K562 (cell line): ENCODE data around the gene COL4A6. TPM values are rescaled to one million over a fixed set of nuclear protein-coding genes. Genes with fewer than 3 reads are reported as not detected.

Experiments used
- ATAC-seq: fragments of 200-7000 bp; cut with Tn5 transposase; 3 replicates; pipeline ENCODE4 v1.9.1; 2020; ENCODE audit warnings: moderate library complexity
- BruUV-seq: library from RNA; stranded (reverse); fragments of 400-500 nt; replicated peaks from 2 replicates; lab custom pipeline; 2021; lab: Mats Ljungman, UMichigan
- CTCF ChIA-PET: fragments of 300-600 bp; formaldehyde crosslinking; extraction: SDS; loops from one replicate; lab custom pipeline; 2021; ENCODE audit warnings: low intra/inter-chr PET ratio; lab: Yijun Ruan, JAX
- POLR2A ChIA-PET: fragments of 300-600, 350-650 bp; sonication (Branson Sonifier 250); formaldehyde crosslinking; extraction: SDS; loops from one replicate; lab custom pipeline; 2021; ENCODE audit warnings: antibody characterized with exemption, inconsistent platforms; lab: Yijun Ruan, JAX
- DNase-seq, 4 experiments: peaks; one replicate each; pipeline versions ENCODE4 v3.0.0 to v3.0.0-alpha.2; 2011 to 2018; ENCODE audit warnings: low spot score in 3 of 4, mixed read lengths in 3 of 4; ENCODE audit errors: extremely low read depth in 1 of 4
- FAIRE-seq: peaks from 2 replicates; lab custom pipeline; 2011; peaks lifted over from hg19 to GRCh38; lab: Jason Lieb, UNC
- H2AFZ ChIP-seq: 2 replicates; pipeline ENCODE4 v1.6.0; 2011; ENCODE audit warnings: low read depth, low read length, control low read depth, inconsistent platforms
- H3K27ac ChIP-seq: fragments of 200-600 bp; 3 replicates; pipeline ENCODE4 v1.8.0; 2011; ENCODE audit warnings: low read depth, mild to moderate bottlenecking, control low read depth, inconsistent platforms, low read length, moderate library complexity, mixed read lengths; ENCODE audit errors: extremely low read depth
- H3K27me3 ChIP-seq, 2 experiments: fragments of 300-600 bp in 1 of 2; 2 replicates in 1 of 2; 3 replicates in 1 of 2; pipeline versions ENCODE4 v1.6.0 to v1.8.0; 2011; ENCODE audit warnings: inconsistent platforms in 2 of 2, low read length in 2 of 2, mild to moderate bottlenecking in 1 of 2, mixed read lengths in 1 of 2, moderate library complexity in 1 of 2; ENCODE audit not compliant: control insufficient read depth in 2 of 2, insufficient read depth in 2 of 2
- H3K36me3 ChIP-seq: fragments of 300-600 bp; 3 replicates; pipeline ENCODE4 v1.8.0; 2011; ENCODE audit warnings: mild to moderate bottlenecking, low read length, inconsistent platforms; ENCODE audit not compliant: control insufficient read depth, insufficient read depth
- H3K4me1 ChIP-seq, 2 experiments: fragments of 200-600 bp in 1 of 2; replicated peaks in 1 of 2; 2 replicates in 1 of 2; 3 replicates in 1 of 2; pipeline versions ENCODE4 v1.5.1 to v1.8.0; 2011; ENCODE audit warnings: inconsistent platforms in 2 of 2, low read length in 2 of 2, mild to moderate bottlenecking in 1 of 2, mixed read lengths in 1 of 2, moderate library complexity in 1 of 2; ENCODE audit not compliant: control insufficient read depth in 2 of 2, insufficient read depth in 2 of 2
- H3K4me2 ChIP-seq: 2 replicates; pipeline ENCODE4 v1.6.1; 2011; ENCODE audit warnings: low read length, control low read depth, inconsistent platforms, mixed read lengths; ENCODE audit not compliant: insufficient read depth
- H3K4me3 ChIP-seq: fragments of 200-600 bp; sonication (generic), shearing (Covaris generic); 2 replicates; pipeline ENCODE4 v1.5.1; 2016; ENCODE audit warnings: control low read depth, inconsistent platforms
- H3K79me2 ChIP-seq: fragments of 200-600 bp; 3 replicates; pipeline ENCODE4 v1.8.0; 2011; ENCODE audit warnings: low read length, inconsistent platforms; ENCODE audit not compliant: control insufficient read depth, insufficient read depth
- H3K9ac ChIP-seq, 2 experiments: 2 replicates each; pipeline versions ENCODE4 v1.6.0 to v1.6.1; 2011; ENCODE audit warnings: low read depth in 2 of 2, low read length in 2 of 2, control low read depth in 1 of 2, inconsistent platforms in 1 of 2, mild to moderate bottlenecking in 1 of 2, mixed read lengths in 1 of 2; ENCODE audit not compliant: insufficient read depth in 1 of 2
- H3K9me1 ChIP-seq: one replicate; pipeline ENCODE4 v1.6.0; 2011; ENCODE audit warnings: inconsistent platforms, mild to moderate bottlenecking, low read length, moderate library complexity; ENCODE audit not compliant: control insufficient read depth, insufficient read depth
- H3K9me3 ChIP-seq: replicated peaks from 2 replicates; pipeline ENCODE4 v1.5.1; 2011; ENCODE audit warnings: low read depth, low read length, inconsistent platforms; ENCODE audit not compliant: control insufficient read depth, insufficient read depth
- H4K20me1 ChIP-seq: replicated peaks from 2 replicates; pipeline ENCODE4 v1.6.1; 2011; ENCODE audit warnings: low read length, inconsistent platforms, mixed read lengths; ENCODE audit not compliant: control insufficient read depth, insufficient read depth
- ADNP ChIP-seq: fragments of 200-800 bp; sonication (Bioruptor generic); IDR thresholded peaks from 2 replicates; pipeline ENCODE4 v1.6.1; 2016; ENCODE audit warnings: missing genetic modification characterization, missing compliant biosample characterization
- ARID1B ChIP-seq: fragments of 450-650 bp; IDR thresholded peaks from 2 replicates; pipeline ENCODE4 v1.6.1; 2016; ENCODE audit warnings: antibody characterized with exemption, mild to moderate bottlenecking, inconsistent platforms
- ASH1L ChIP-seq: fragments of 450-650 bp; IDR thresholded peaks from 2 replicates; pipeline ENCODE4 v1.6.1; 2018; ENCODE audit warnings: borderline replicate concordance, mild to moderate bottlenecking, low read depth; ENCODE audit not compliant: partially characterized antibody
- HDAC2 ChIP-seq: fragments of 450-650 bp; IDR thresholded peaks from 2 replicates; pipeline ENCODE4 v1.6.1; 2016; ENCODE audit warnings: mild to moderate bottlenecking
- NCOA6 ChIP-seq: fragments of 450-650 bp; IDR thresholded peaks from 2 replicates; pipeline ENCODE4 v1.6.1; 2017; ENCODE audit warnings: mild to moderate bottlenecking
- NUFIP1 ChIP-seq: fragments of 450-650 bp; IDR thresholded peaks from 2 replicates; pipeline ENCODE4 v1.6.1; 2018; ENCODE audit not compliant: partially characterized antibody
- POLR2H ChIP-seq: IDR thresholded peaks from 2 replicates; pipeline ENCODE4 v1.6.1; 2016; ENCODE audit warnings: missing genetic modification characterization, low read depth, mild to moderate bottlenecking, control low read depth, missing compliant biosample characterization, moderate library complexity
- RAD51 ChIP-seq: fragments of 450-650 bp; IDR thresholded peaks from 2 replicates; pipeline ENCODE4 v1.7.1; 2016; ENCODE audit warnings: low read depth, mild to moderate bottlenecking, borderline replicate concordance
- SUPT5H ChIP-seq: fragments of 450-650 bp; IDR thresholded peaks from 2 replicates; pipeline ENCODE4 v1.6.1; 2016
- WGBS: fragments of 100-300 bp; shearing (Covaris generic); methylation state at CpG from one replicate; pipeline ENCODE4 v1.1.6; 2016; ENCODE audit warnings: low coverage, mixed read lengths; ENCODE audit not compliant: insufficient coverage; ENCODE audit errors: missing lambda C conversion rate; 5-methylcytosine and 5-hydroxymethylcytosine counted together
- in situ Hi-C: fragments of 300-500 bp; cut with MboI; formaldehyde crosslinking; loops from 4 replicates; pipeline ENCODE4 v1.15.0; 2018; ENCODE audit warnings: inconsistent platforms, mixed read lengths
- intact Hi-C: fragments of 100-400 bp; cut with micrococcal nuclease; formaldehyde crosslinking; loops from 2 replicates; pipeline ENCODE4 v1.14.2; 2022
- polyA plus RNA-seq, 8 experiments: library from polyadenylated mRNA; depleted of rRNA in 4 of 8; stranded (reverse) in 5 of 8; unstranded in 3 of 8; fragments of >200 nt; fragmentation: Nextera tagmentation in 2 of 8; fragmentation: Illumina TruSeq in 1 of 8; extraction: Ambion mirVana in 2 of 8; extraction: Trizol in 1 of 8; gene quantifications; 2 replicates each; pipeline versions ENCODE4 v1.2.1 to v1.2.3, GENCODE V29; 2011 to 2014; ENCODE audit warnings: inconsistent platforms in 1 of 8, missing spikeins in 1 of 8
- total RNA-seq, 7 experiments: library from RNA; depleted of rRNA in 6 of 7; stranded (reverse); fragments of >200 nt in 6 of 7; fragmentation: Illumina TruSeq in 2 of 7; extraction: Trizol in 2 of 7; gene quantifications; 2 replicates each; pipeline versions ENCODE4 v1.2.1 to v1.2.3, GENCODE V29; 2011 to 2021; ENCODE audit warnings: low replicate concordance in 1 of 7
- TF ChIP-seq, protein P1 (sequence below), 3 experiments: fragments of 200-800 bp in 1 of 3; sonication (Bioruptor generic) in 1 of 3; sonication (generic) in 1 of 3; formaldehyde crosslinking in 1 of 3; IDR thresholded peaks; 2 replicates each; pipeline versions ENCODE4 v1.6.1 to v1.8.0; 2016 to 2022; ENCODE audit warnings: mild to moderate bottlenecking in 2 of 3, missing compliant biosample characterization in 2 of 3, missing genetic modification characterization in 2 of 3, missing genetic modification reagents in 1 of 3
- TF ChIP-seq, protein P2 (sequence below): fragments of 250-450 bp; sonication (Bioruptor Pico); IDR thresholded peaks from 2 replicates; pipeline ENCODE4 v1.4.0; 2020; ENCODE audit warnings: mild to moderate bottlenecking, moderate library complexity
- TF ChIP-seq, protein P3 (sequence below), 3 experiments: fragments of 200-800 bp in 1 of 3; fragments of 250-450 bp in 1 of 3; fragments of 450-650 bp in 1 of 3; sonication (Bioruptor Pico) in 1 of 3; sonication (Bioruptor generic) in 1 of 3; formaldehyde crosslinking in 1 of 3; IDR thresholded peaks; 2 replicates each; pipeline versions ENCODE4 v1.6.1 to v1.8.0; 2016 to 2022; ENCODE audit warnings: mild to moderate bottlenecking in 2 of 3, missing genetic modification characterization in 2 of 3, missing compliant biosample characterization in 1 of 3, moderate library complexity in 1 of 3
- TF ChIP-seq, protein P4 (sequence below): sonication (generic); formaldehyde crosslinking; IDR thresholded peaks from 2 replicates; pipeline ENCODE4 v1.9.0; 2022; ENCODE audit warnings: mild to moderate bottlenecking, missing genetic modification reagents

COL4A6 gene
- total and polyA plus RNA-seq, 9 of the 15 experiments (the other 6 are each of a cell fraction or from before 2014, with no cell fraction given): 0.02 to 0.05 TPM; not detected in 7

GRCh38 chrX:108292053-108292452 lies 146.2 kb downstream of the COL4A6 start (continued):
- TF ChIP-seq ARID1B (no peak), ADNP (tag) (no peak), HDAC2 (no peak), NUFIP1 (no peak)
- TF ChIP-seq, protein P1, sequence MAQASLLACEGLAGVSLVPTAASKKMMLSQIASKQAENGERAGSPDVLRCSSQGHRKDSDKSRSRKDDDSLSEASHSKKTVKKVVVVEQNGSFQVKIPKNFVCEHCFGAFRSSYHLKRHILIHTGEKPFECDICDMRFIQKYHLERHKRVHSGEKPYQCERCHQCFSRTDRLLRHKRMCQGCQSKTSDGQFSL (CRISPR knock-in tag; IDR thresholded peaks at IDR 0.05): no peak
- TF ChIP-seq, protein P1 (tag; IDR thresholded peaks at IDR 0.05): no peak
- TF ChIP-seq, protein P2, sequence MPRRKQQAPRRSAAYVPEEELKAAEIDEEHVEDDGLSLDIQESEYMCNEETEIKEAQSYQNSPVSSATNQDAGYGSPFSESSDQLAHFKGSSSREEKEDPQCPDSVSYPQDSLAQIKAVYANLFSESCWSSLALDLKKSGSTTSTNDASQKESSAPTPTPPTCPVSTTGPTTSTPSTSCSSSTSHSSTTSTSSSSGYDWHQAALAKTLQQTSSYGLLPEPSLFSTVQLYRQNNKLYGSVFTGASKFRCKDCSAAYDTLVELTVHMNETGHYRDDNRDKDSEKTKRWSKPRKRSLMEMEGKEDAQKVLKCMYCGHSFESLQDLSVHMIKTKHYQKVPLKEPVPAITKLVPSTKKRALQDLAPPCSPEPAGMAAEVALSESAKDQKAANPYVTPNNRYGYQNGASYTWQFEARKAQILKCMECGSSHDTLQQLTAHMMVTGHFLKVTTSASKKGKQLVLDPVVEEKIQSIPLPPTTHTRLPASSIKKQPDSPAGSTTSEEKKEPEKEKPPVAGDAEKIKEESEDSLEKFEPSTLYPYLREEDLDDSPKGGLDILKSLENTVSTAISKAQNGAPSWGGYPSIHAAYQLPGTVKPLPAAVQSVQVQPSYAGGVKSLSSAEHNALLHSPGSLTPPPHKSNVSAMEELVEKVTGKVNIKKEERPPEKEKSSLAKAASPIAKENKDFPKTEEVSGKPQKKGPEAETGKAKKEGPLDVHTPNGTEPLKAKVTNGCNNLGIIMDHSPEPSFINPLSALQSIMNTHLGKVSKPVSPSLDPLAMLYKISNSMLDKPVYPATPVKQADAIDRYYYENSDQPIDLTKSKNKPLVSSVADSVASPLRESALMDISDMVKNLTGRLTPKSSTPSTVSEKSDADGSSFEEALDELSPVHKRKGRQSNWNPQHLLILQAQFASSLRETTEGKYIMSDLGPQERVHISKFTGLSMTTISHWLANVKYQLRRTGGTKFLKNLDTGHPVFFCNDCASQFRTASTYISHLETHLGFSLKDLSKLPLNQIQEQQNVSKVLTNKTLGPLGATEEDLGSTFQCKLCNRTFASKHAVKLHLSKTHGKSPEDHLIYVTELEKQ (CRISPR knock-in tag): no peak

DNA sequence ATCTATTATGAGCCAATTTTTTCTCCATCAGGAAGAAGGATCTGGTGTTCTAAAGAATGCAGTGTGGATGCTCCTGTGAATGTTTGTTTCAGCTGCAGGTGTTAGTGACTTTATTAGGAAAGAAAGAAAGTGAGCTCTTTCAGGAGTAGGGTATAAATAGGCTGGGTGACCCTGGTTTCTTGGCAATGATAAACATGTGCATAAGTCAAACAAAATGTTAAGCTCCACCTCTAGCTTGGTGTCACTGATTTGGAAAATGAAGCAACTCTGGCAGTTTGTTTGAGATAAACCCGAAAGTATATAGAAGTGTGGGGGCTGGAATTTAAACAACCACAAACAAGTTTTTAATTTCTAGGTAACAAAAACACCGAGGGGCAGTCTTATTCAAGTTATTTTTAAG lies 152.3 kb downstream of the COL4A6 start:
- ChIA-PET POLR2A (interaction anchor here (0.6 kb wide), 1 partner anchor 12 kb away, joined by 3 read pairs; no protein-coding TSS in a partner anchor), CTCF (no interaction called here)
- no peaks in the 10 kb centered on the region for H3K79me2 ChIP-seq
- no peaks in the 10 kb centered on the region for H3K36me3 ChIP-seq
- no peaks in the 10 kb centered on the region for H3K27me3 ChIP-seq
- intact Hi-C loops: no loop called here
- no peak overlapping the region for H2AFZ ChIP-seq
- no TSS peak for BruUV-seq
- no peak overlapping the region for H3K27ac ChIP-seq
- DNase-seq (no peak), FAIRE-seq (no peak), ATAC-seq (no peak)
- WGBS: 0% methylated on average over 2 of the region's 2 CpGs
- no peak overlapping the region for H3K4me3 ChIP-seq
- H3K4me2 ChIP-seq: no peak overlapping the region
- H4K20me1 ChIP-seq: no peaks in the 10 kb centered on the region
- H3K9ac ChIP-seq: no peak overlapping the region
- in situ Hi-C loops: no loop called here
- no peaks in the 10 kb centered on the region for H3K9me3 ChIP-seq
- no peaks in the 10 kb centered on the region for H3K9me1 ChIP-seq
- no peaks in the 10 kb centered on the region for H3K4me1 ChIP-seq
- TF ChIP-seq RAD51 (no peak), ASH1L (no peak), SUPT5H (no peak), POLR2H (tag) (no peak), NCOA6 (no peak), HDAC2 (no peak)
- TF ChIP-seq, protein P3, sequence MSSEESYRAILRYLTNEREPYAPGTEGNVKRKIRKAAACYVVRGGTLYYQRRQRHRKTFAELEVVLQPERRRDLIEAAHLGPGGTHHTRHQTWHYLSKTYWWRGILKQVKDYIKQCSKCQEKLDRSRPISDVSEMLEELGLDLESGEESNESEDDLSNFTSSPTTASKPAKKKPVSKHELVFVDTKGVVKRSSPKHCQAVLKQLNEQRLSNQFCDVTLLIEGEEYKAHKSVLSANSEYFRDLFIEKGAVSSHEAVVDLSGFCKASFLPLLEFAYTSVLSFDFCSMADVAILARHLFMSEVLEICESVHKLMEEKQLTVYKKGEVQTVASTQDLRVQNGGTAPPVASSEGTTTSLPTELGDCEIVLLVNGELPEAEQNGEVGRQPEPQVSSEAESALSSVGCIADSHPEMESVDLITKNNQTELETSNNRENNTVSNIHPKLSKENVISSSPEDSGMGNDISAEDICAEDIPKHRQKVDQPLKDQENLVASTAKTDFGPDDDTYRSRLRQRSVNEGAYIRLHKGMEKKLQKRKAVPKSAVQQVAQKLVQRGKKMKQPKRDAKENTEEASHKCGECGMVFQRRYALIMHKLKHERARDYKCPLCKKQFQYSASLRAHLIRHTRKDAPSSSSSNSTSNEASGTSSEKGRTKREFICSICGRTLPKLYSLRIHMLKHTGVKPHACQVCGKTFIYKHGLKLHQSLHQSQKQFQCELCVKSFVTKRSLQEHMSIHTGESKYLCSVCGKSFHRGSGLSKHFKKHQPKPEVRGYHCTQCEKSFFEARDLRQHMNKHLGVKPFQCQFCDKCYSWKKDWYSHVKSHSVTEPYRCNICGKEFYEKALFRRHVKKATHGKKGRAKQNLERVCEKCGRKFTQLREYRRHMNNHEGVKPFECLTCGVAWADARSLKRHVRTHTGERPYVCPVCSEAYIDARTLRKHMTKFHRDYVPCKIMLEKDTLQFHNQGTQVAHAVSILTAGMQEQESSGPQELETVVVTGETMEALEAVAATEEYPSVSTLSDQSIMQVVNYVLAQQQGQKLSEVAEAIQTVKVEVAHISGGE (CRISPR knock-in tag; IDR thresholded peaks at IDR 0.05): no peak
- TF ChIP-seq, protein P4, sequence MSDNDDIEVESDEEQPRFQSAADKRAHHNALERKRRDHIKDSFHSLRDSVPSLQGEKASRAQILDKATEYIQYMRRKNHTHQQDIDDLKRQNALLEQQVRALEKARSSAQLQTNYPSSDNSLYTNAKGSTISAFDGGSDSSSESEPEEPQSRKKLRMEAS (CRISPR knock-in tag): no peak
